OCI-M1 (cell line): Measurements from ENCODE around the gene GP2.

Experiments used
- DNase-seq: peaks from one replicate; lab custom pipeline; 2025; lab: John Stamatoyannopoulos, UW

GP2 gene

GRCh38 chr16:20306401-20306800 lies 20.9 kb downstream of the GP2 start:
- no peak for DNase-seq

DNA sequence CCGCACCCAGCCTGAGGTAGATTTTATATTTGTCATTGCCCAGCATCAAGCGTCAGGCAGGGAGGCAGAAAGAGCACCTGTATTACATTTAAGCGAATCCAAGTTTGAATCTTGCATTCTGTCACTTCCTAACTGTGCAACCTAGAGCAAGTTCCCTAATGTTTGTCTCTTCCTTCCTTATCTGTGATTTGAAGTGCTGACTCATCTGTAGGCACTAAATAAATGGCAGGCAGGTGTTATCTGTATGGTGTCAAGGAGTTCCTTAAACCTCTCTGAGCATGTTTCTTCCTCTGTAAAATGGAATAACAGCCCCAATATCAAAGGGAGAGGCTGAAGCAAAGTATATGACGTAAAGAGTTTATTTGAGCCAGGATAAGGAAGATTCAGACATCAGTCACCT lies 24.3 kb downstream of the GP2 start:
- peak; percentile 50 for DNase-seq

GRCh38 chr16:20302389-20302788 lies 24.9 kb downstream of the GP2 start:
- DNase-seq, result no peak

DNA sequence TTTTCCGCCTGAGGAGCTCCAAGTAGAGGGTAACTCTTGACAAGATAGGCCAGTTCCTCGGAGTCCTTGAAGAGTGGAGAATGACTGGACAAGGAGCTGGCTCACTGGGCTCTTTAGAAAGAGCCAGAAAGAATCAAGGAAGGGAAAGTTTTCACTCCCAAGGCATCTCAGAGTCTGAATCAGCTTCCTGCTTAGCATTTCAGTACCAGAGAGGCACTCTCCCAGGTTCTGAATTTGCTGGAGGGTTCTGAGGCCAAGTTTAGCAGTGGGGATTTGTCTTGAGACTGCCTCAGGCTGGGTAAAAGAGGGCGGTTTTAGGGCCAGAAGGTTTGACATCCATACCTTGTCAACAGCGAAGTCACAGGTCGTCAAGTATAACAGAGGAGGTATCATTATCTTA lies 25.5 kb downstream of the GP2 start:
- no peak for DNase-seq

- DNase-seq, result peak; percentile 76
Observed at GRCh38 chr16:20300312-20301097, 26.8 kb downstream of the GP2 start.

- DNase-seq, result no peak
Observed at GRCh38 chr16:20298452-20298851, 28.9 kb downstream of the GP2 start.

DNA sequence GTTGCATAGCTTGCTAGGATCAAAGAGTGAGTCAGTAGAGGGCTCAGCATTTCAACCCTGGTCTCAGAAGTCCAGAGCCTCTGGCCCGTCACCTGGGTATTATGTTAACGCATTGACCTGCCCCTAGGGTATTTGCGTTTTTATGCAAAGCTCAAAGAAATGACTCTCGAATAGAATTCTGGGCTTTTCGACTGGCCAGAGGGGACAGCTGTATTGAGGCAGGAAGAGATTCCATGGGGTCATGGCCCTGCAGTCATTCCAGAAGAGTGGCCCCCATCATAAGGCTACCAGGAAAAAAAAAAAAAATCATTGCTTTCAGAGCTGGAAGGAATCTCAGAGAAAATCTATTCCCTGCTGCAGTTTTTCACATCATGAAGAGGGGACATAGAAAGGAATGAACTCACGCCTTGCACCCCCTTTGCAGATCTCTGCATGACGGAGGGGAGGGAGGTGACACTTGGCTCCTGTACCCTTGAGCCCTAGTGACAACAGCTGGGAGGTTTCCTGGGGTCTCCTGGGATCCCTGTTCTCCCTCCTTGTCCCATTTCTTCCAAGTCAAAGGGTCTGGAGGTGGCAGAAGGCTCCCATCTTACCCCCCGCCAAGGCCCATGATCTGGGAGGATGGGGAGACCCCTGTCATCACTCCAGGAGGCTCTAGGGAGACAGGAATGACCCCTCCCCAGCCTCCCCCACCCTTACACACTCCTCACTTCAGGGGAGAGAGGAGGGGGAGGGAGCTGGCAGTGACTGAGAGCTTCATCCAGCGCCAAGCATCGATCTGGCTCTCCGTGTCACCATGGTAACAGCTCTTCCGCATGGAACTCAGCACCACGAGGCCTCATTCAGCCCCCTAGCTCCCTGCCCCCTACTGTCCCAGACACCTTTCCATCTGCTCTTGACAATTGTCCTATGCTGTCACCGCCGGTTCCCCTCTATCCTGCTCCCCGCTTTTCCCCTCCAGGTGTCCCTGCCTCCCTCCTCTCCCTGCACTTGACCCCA lies 35.8 kb downstream of the GP2 start:
- no peak for DNase-seq

GRCh38 chr16:20289571-20289970 lies 37.7 kb downstream of the GP2 start:
- no peak for DNase-seq

GRCh38 chr16:20285993-20286499 lies 41.3 kb downstream of the GP2 start:
- no peak for DNase-seq

DNA sequence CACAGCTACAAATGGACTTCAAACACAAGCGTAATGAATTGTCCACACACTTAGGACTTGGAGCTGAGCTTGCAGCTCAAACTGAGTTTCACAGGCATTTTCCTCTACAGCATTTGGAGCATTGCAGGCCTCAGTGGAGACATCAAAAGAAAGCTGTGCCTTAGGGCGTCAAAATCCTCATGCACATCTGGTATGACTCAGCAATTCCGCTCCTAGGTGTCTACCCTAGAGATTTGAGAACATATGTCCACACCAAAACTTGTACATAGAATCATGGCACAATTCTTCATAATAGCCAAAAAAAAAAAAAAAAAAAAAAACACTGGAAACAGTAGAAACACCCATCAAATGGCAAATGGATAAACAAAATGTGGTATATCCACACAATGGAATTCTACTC lies 47.1 kb downstream of the GP2 start:
- DNase-seq, result no peak

GRCh38 chr16:20271893-20272292 lies 55.4 kb downstream of the GP2 start:
- peak; percentile 24 for DNase-seq

- DNase-seq, result no peak
Observed at GRCh38 chr16:20268409-20268808, 58.9 kb downstream of the GP2 start.

DNA sequence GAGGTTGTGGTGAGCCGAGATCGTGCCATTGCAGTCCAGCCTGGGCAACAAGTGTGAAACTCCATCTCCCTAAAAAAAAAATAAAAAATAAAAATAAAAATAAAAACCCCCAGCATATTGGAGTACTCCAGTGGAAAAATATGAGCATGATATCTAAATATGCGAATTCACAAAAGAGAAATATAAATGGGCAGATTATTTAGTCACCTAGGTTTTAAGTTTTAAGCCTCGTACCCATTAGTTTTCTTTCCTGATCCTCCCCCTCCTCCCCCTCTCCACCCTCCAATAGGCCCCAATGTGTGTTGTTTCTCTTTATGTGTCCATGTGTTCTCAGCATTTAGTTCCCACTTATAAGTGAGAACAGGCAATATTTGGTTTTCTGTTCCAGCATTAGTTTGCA lies 62.3 kb downstream of the GP2 start:
- no peak for DNase-seq

GRCh38 chr16:20263138-20263855 lies 64.0 kb downstream of the GP2 start:
- no peak for DNase-seq

GRCh38 chr16:20262248-20262647 lies 65.1 kb downstream of the GP2 start:
- DNase-seq, result no peak

- no peak for DNase-seq
Observed at GRCh38 chr16:20260215-20261009, 66.9 kb downstream of the GP2 start.
